ENCODE results near the gene IRF8.

The IRF8 gene

DNA sequence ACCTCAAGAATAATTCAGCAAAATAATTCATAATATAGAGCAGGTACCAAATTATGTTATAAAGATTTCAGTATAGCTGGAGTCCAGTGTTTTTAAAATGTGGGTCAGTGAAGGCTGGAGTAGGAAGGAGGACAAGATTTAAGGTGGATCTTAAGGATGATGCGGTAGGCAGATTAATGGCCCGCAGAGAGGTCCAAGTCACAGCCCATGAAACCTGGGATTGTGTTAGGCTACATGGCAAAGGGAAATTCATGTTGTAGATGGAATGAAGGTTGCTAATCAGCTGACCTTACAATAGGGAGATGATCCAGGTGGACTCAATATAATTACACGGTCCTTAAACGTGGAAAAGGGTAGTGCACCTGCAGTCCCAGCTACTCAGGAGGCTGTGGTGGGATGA lies 6.2 kb upstream of the IRF8 start:
- TF ChIP-seq, protein P1, sequence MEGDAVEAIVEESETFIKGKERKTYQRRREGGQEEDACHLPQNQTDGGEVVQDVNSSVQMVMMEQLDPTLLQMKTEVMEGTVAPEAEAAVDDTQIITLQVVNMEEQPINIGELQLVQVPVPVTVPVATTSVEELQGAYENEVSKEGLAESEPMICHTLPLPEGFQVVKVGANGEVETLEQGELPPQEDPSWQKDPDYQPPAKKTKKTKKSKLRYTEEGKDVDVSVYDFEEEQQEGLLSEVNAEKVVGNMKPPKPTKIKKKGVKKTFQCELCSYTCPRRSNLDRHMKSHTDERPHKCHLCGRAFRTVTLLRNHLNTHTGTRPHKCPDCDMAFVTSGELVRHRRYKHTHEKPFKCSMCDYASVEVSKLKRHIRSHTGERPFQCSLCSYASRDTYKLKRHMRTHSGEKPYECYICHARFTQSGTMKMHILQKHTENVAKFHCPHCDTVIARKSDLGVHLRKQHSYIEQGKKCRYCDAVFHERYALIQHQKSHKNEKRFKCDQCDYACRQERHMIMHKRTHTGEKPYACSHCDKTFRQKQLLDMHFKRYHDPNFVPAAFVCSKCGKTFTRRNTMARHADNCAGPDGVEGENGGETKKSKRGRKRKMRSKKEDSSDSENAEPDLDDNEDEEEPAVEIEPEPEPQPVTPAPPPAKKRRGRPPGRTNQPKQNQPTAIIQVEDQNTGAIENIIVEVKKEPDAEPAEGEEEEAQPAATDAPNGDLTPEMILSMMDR (IDR thresholded peaks at IDR 0.05; ENCODE audit: borderline replicate concordance, insufficient read depth, low read depth, low read length) = no peak
- H3K4me3 ChIP-seq (ENCODE audit: low read depth, low read length) = no peak overlapping the region

GRCh38 chr16:85894266-85894665 lies 4.7 kb upstream of the IRF8 start:
- H3K4me3 ChIP-seq (ENCODE audit: low read depth, low read length) = no peak overlapping the region
- TF ChIP-seq, protein P1 (IDR thresholded peaks at IDR 0.05; ENCODE audit: borderline replicate concordance, insufficient read depth, low read depth, low read length) = peak; percentile 46

DNA sequence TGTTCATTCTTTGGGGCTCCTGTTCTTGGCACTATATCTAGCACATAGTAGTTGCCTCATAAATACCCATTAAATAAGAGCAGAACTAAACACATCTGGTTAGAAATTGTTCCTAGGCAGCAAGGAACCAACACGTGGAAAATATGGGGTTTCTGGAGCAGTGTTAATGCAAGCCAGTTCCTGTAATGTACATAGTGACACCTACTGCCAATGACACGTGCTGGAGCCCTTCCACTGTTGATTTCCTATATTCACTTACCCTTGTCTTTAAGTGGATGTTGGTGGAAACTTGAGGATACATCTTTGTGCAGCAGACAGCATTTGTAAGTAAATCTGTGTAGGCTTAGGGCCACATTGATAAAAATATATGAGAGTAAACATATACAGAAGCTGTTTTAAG lies 1.6 kb upstream of the IRF8 start:
- no peak overlapping the region for H3K4me3 ChIP-seq (ENCODE audit: low read depth, low read length)
- TF ChIP-seq, protein P1 (IDR thresholded peaks at IDR 0.05; ENCODE audit: borderline replicate concordance, insufficient read depth, low read depth, low read length) = no peak

DNA sequence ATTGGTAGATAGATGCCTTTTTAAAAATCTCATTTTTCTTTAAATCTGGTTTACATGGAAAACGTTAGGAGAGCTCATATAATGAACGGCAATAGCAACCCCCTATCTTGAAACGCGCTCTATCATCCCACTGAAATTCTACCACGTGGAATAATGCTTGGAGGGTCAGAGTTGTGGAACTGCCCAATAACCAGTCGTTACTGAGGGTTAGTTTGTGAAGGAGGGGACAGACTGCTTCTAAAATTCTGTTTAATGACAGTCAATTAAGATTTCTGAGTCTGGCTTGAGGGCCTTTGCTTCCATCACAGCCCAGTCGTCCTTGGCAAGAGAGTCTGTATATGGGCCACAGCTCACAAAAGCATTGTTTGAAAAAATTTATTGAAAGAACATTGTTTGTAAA lies 482 bp downstream of the IRF8 start:
- H3K4me3 ChIP-seq (ENCODE audit: low read depth, low read length) = peak overlapping the region; percentile 93
- TF ChIP-seq, protein P1 (IDR thresholded peaks at IDR 0.05; ENCODE audit: borderline replicate concordance, insufficient read depth, low read depth, low read length) = no peak

DNA sequence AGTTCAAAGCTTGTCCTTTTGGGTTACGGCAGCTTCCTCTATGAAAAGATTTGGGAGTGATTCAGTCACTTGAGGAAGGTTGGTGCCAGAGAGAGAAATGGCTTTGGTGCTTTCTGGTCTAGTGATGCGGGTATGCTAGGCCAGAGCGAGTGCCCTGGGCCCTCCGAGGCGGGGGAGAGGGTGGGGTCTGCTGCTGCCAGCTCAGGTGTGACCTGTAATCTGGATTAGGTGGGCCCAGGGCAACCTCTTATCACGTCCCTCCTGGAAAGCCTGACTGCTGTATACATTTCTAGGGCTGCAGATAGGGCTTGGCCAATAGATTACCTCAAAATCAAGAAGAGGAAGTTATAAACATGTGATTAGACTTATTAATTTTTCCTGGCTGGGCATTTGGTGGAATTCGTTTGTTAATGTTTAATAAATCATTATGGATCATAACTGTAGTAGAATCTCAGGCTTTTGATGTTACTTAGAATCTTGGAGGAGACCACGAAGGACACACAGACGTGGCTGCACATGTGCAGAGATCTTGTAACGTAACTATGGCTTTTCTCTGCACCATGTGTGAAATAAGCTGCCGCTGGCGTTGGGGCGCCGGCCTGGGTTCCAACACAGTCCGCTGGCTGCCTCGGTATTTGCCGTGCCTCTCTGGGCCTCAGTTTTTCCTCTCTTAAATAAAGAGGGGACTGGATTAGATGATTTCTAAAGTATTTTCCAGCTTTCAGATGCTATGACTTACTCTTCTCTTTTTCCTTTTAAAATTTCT lies 1.2 kb downstream of the IRF8 start:
- TF ChIP-seq, protein P1 (IDR thresholded peaks at IDR 0.05; ENCODE audit: borderline replicate concordance, insufficient read depth, low read depth, low read length) = no peak
- peak overlapping the region; percentile 93 for H3K4me3 ChIP-seq (ENCODE audit: low read depth, low read length)

- TF ChIP-seq, protein P1 (IDR thresholded peaks at IDR 0.05; ENCODE audit: borderline replicate concordance, insufficient read depth, low read depth, low read length) = no peak
- peak overlapping the region; percentile 93 for H3K4me3 ChIP-seq (ENCODE audit: low read depth, low read length)
Observed at GRCh38 chr16:85901110-85901509, 2.1 kb downstream of the IRF8 start.

- TF ChIP-seq, protein P1 (IDR thresholded peaks at IDR 0.05; ENCODE audit: borderline replicate concordance, insufficient read depth, low read depth, low read length) = no peak
- H3K4me3 ChIP-seq (ENCODE audit: low read depth, low read length) = peak overlapping the region; percentile 93
Observed at GRCh38 chr16:85901773-85902365, 2.9 kb downstream of the IRF8 start.

All from GM12875 (cell line).